T47D (cell line): Measurements from ENCODE around the gene WNT7A.

ENCODE experiments used
- DNase-seq, 2 experiments: peaks; one replicate each; pipeline versions ENCODE4 v3.0.0 to v3.0.0-alpha.2; 2011 to 2012; ENCODE audit warnings: low read depth in 1 of 2, low spot score in 1 of 2
- JUND ChIP-seq: IDR thresholded peaks from 2 replicates; pipeline ENCODE4 v1.6.1; 2012; ENCODE audit warnings: low read depth
- in situ Hi-C: cut with HindIII; loops from 2 replicates; pipeline ENCODE4 v1.10.0; 2016; ENCODE audit warnings: low sequenced_read_pairs, low pct_unique_long_range_greater_than_20kb

Gene WNT7A

DNA sequence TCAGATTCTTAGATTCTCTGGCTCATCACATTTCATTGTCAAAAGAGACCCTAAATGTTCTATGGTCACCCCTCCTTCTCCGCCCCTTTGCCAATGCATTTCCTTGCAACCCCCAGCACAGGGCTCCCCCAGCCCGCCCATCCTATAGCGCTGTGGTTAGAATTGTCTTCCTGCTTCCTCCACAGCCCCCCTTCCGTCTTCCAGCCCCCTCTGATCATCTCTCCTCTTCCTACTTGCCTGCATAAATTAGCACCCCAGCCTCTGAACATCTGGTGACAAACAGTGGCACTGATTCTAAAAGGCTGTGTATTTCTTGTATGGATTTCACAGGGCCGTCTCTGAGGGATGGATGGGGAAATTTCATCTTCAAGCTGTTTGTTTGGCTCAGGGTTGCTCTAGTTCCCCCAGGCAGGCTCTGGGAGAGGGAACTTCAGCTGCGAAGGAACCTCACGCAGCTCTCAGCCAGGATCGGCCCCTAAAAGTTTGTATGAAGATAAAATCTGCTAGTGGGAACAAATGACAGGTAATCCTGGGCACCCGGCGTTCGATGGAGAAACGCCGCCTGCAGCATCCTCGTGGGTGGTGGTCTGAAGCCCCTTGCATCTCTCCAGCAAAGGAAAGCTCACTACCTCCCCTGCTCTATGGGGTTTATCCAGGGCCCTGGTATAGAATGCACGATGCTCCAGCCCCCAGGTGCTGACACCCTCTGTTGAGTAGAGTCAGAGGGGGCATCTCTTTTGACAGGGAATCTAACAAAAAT is 83.0 kb downstream of the WNT7A start:
- in situ Hi-C loops: no loop called here
- no peak for TF ChIP-seq JUND
- DNase-seq: no peak

DNA sequence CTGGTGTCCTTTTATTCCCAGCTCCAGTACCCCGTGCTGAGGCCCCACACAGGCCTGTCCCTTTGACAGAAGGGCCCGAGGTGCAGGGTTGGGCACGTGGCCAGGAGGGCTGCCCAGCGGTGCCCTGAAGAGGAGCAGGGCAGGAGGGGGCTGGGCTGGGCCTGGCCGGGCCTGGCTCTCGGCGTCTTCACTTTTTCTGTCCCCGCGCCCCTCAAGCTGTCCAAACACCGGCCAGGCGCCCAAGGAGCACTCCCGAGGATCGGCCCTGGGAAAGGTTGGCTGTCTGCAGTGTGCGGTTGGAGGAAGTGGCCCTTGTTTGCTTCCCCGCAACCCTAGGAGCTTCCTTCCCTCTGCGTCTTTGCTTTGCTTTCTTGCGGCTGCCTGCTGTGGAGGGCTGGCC is 84.1 kb downstream of the WNT7A start:
- DNase-seq: no peak
- in situ Hi-C loops: no loop called here
- no peak for TF ChIP-seq JUND

DNA sequence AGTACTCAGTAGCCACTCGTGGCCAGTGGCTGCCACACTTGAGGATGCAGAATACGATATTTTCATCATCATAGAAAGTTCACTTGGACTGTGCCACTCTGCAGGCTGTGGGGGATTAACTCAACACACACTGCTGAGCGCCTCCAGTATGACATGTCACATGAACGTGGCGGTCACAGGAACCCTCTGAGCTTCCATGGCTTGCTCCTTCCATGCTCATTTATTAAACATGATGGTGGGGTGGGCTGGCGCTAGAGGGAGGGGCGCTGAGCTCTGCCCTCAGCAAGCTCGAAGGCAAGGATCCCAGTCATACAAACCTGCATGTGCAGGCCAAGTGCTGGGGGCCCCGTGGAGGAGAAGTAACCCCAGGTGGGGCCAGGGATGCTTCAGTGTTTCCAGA is 85.5 kb downstream of the WNT7A start:
- no peak for TF ChIP-seq JUND
- in situ Hi-C loops: no loop called here

GRCh38 chr3:13793451-13793850 is 86.4 kb downstream of the WNT7A start:
- in situ Hi-C loops: no loop called here
- no peak for DNase-seq
- TF ChIP-seq JUND: no peak

More for the DNA sequence above, 85.5 kb downstream of the WNT7A start:
- no peak for DNase-seq

DNA sequence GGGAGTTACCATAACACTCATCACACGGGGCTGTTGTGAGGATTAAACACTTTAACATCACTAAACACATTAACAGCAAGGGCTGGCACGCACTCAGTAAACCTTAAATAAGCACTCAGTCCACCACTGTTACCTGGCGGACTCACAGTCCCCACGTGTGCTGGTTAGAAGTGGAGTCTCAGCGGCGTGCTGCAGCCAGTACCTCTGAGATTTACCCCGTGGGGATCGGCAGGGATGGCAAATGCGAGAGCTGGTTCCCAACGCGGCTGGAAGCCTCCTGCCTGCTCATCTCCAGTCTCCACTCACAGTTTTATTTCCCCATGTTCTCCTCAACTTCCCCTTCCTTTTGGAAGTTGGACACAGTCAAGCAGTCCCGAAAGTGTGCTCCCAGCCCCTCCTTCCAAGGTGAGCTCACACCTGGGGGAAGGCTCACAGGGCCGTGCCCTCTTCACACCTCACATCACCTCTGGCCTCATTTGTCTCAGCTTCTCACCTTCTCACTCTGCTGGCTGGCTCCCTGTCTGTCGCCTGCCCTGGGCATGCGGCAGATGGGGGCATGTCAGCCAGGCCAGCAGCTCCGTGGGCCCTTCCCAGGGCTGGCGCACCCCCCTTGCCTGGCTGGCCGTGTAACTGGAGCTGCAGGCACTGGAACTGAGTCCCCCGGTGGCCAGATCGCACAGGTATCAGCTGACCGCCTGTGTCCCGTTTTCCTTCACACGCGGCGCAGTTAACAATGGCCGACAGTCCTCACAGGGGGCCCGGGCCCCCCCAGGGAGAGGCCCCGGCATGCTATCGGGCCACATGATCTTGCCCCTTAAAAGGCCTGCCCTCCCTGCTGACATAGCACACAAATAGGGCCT is 87.1 kb downstream of the WNT7A start:
- TF ChIP-seq JUND: no peak
- in situ Hi-C loops: no loop called here
- DNase-seq: no peak

GRCh38 chr3:13792051-13792490 is 87.8 kb downstream of the WNT7A start:
- no peak for TF ChIP-seq JUND
- DNase-seq: no peak
- in situ Hi-C loops: no loop called here

DNA sequence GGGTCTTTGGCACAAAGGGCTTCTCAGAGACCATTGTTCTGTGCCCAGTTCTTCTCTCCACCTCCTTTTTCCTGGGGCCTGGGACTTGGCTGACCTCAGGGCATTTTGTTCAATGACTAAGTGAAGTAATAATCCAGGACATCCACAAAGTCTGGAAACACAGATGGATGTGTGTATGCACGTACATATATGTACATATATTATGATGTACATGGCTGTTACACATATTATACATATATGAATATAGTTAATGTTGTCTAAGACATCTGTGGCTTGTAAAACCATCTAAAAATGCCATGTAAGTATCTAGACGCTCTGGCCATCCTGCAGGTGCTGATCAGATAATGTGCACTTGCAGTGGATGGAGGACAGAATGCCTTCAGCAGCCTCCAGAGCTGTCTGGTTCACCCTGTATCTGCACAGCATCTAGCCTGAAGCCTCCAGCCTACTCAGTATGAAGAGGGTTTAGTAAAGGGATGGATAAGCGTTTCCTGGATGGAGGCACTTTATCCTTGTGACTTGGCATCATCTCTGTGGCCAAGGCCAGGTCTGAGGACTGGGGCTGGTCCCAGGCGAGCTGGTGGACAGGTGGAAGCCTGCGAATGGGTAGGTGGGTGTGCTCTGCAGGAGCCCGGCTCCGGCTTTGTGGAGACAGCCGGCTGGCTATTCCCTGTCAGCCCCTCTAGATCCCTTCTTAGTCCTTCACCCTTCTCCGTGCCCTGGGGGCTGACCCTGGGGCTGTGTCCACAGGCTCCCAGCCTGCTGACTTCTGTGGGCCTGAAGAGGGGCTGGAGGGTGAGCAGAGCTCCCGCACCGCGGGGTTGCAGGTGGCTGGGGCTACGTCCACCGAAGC is 88.4 kb downstream of the WNT7A start:
- in situ Hi-C loops: no loop called here
- no peak for TF ChIP-seq JUND
- DNase-seq: no peak

DNA sequence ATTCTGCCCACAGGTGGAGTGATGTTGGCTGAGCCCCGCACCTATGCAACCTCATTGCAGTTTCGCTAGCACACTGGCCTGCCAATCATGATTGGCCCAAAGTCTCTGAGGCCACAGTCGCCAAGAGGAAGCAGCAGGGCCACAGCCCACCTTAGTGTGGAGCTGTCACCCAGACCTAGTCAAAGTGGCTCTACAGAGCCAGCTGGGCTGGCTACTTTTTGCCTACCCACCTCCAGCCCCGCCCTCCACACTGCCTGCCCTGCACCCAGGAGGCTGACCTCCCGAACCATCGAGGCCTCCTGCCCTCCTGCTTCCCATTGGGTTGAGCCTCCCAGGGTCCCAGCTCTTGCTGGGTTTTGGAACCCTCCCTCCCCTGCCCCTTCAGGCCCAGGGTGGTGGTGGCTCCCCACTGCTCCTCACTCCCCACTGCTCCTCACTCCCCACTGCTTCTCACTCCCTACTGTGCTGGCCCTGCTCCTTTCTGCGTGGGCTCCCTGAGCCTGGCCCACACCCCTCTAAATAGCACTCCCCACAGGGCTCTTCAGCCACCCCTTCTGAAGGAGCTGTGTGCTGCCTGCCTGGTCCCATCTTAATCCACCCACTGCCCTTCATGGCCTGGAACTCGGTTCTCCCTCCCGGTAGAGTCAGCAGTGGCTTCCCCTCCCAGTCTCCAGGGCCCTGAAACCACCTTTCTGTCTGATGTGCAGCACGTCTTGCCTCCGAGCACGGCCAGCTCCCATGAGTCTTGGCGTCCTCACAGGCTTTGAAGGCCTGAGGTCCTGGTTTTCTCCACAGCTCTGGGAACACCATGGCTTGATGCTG is 89.3 kb downstream of the WNT7A start:
- in situ Hi-C loops: no loop called here
- DNase-seq: no peak
- no peak for TF ChIP-seq JUND

GRCh38 chr3:13788522-13789424 is 91.1 kb downstream of the WNT7A start:
- in situ Hi-C loops: no loop called here
- no peak for DNase-seq
- no peak for TF ChIP-seq JUND

GRCh38 chr3:13787533-13788132 is 92.2 kb downstream of the WNT7A start:
- TF ChIP-seq JUND: no peak
- no peak for DNase-seq
- in situ Hi-C loops: no loop called here

DNA sequence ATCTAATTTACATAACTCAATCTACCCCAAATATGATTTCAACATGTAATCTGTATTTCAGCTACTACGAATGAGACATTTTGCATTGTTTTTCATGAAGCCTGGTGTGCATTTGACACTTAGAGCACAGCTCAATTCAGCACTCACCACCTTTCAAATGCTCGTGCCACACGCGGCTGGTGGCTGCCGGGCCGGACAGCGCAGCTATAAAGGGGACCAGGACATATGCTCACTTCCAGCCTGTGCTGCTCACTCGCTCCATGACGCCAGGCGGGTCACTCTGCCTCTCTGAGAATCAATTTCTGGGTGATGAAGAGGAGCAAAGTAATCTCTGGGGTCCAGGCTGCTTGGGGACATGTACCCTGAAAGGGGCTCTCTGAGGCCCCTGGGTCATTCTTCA is 93.1 kb downstream of the WNT7A start:
- no peak for TF ChIP-seq JUND
- in situ Hi-C loops: no loop called here
- DNase-seq: no peak
